ENCODE data around the gene PTS. TPM values are rescaled to one million over a fixed set of nuclear protein-coding genes. Genes with fewer than 3 reads are reported as not detected.

The PTS gene
- total and polyA plus RNA-seq, 9 of the 15 experiments (the other 6 are each of a cell fraction or from before 2014, with no cell fraction given): 27.1 to 72.7 (median 41.1) TPM

- TF ChIP-seq UBTF (IDR thresholded peaks at IDR 0.05; ENCODE audit: borderline replicate concordance in 1 of 2, low read depth in 2 of 2, low read length in 2 of 2): no peak
- no peak for TF ChIP-seq HNRNPUL1 (IDR thresholded peaks at IDR 0.05; ENCODE audit: low read length)
- TF ChIP-seq ZNF395 (CRISPR knock-in tag; IDR thresholded peaks at IDR 0.05): no peak
Measured at GRCh38 chr11:112247201-112247600, 21.0 kb downstream of the PTS start (continued).

GRCh38 chr11:112248201-112248600 is 22.0 kb downstream of the PTS start:
- Histone ChIP-seq H3K4me1 (replicated peaks in 1 of 2; ENCODE audit: control insufficient read depth in 2 of 2, insufficient read depth in 2 of 2, low read length in 2 of 2) (peaks cover 0 to 6% of the 10 kb centered on the region in 2 experiments; a peak in 2 of 5 replicates), H2AFZ (ENCODE audit: low read depth, low read length) (no peak overlapping the region), H3K79me2 (ENCODE audit: control insufficient read depth, insufficient read depth, low read length) (no peaks in the 10 kb centered on the region), H3K9ac (ENCODE audit: insufficient read depth in 1 of 2, low read depth in 2 of 2, low read length in 2 of 2) (no peak overlapping the region), H3K4me2 (ENCODE audit: insufficient read depth, low read length) (no peak overlapping the region), H3K27ac (ENCODE audit: extremely low read depth, low read depth, low read length) (no peak overlapping the region), H3K36me3 (ENCODE audit: control insufficient read depth, insufficient read depth, low read length) (no peaks in the 10 kb centered on the region), H3K4me3 (no peak overlapping the region), H4K20me1 (replicated peaks; ENCODE audit: control insufficient read depth, insufficient read depth, low read length) (no peaks in the 10 kb centered on the region), H3K9me3 (replicated peaks; ENCODE audit: control insufficient read depth, insufficient read depth, low read depth, low read length) (no peaks in the 10 kb centered on the region), H3K27me3 (ENCODE audit: control insufficient read depth in 2 of 2, insufficient read depth in 2 of 2, low read length in 2 of 2) (no peaks in the 10 kb centered on the region), H3K9me1 (ENCODE audit: control insufficient read depth, insufficient read depth, low read length) (no peaks in the 10 kb centered on the region)
- BruUV-seq (replicated peaks): no TSS peak
- ChIA-PET POLR2A (no interaction called here), CTCF (ENCODE audit: low intra/inter-chr PET ratio) (no interaction called here)
- in situ Hi-C loops (cut with MboI) (no loop called here), intact Hi-C loops (cut with micrococcal nuclease) (no loop called here)
- WGBS (ENCODE audit: insufficient coverage, low coverage, missing lambda C conversion rate): 59% methylated on average over 2 of the region's 2 CpGs
- DNase-seq (ENCODE audit: extremely low read depth in 1 of 4, low spot score in 3 of 4) (no peak), ATAC-seq (no peak), FAIRE-seq (no peak)
- TF ChIP-seq MYC (IDR thresholded peaks at IDR 0.05; ENCODE audit: low read depth, low read length): no peak
- no peak for TF ChIP-seq MYC (CRISPR knock-in tag; IDR thresholded peaks at IDR 0.05; ENCODE audit: borderline replicate concordance, low read depth)
- no peak for TF ChIP-seq ZNF584 (CRISPR knock-in tag; IDR thresholded peaks at IDR 0.05; ENCODE audit: low read depth)
- no peak for TF ChIP-seq ZNF395 (CRISPR knock-in tag; IDR thresholded peaks at IDR 0.05)
- TF ChIP-seq LARP7 (IDR thresholded peaks at IDR 0.05): no peak
- no peak for TF ChIP-seq ZNF512 (tag; IDR thresholded peaks at IDR 0.05)
- TF ChIP-seq DMBX1 (CRISPR knock-in tag; IDR thresholded peaks at IDR 0.05; ENCODE audit: borderline replicate concordance): no peak
- TF ChIP-seq L3MBTL2 (IDR thresholded peaks at IDR 0.05): no peak
- no peak for TF ChIP-seq NFIC (IDR thresholded peaks at IDR 0.05)
- no peak for TF ChIP-seq ZNF77 (CRISPR knock-in tag; IDR thresholded peaks at IDR 0.05)
- no peak for TF ChIP-seq ARID3A (IDR thresholded peaks at IDR 0.05; ENCODE audit: borderline replicate concordance, low read depth, low read length)

All from K562 (cell line).